Neural crest cell (in vitro differentiated cells): Measurements from ENCODE around the gene FMNL2. TPM values are rescaled to one million over a fixed set of nuclear protein-coding genes. Genes with fewer than 3 reads are reported as not detected.
"Not testable (repeated sequence)": the region's sequence is repeated elsewhere in the genome, so short reads cannot be mapped to it uniquely, and the experiment has no call there.

Experiments
- DNase-seq: peaks from one replicate; pipeline ENCODE4 v3.0.0; 2021; ENCODE audit warnings: low read depth, mixed read lengths, low spot score
- H3K27ac Mint-ChIP-seq: one replicate; pipeline ENCODE4 v1.8.0; 2021; ENCODE audit warnings: mild to moderate bottlenecking, mixed read lengths; ENCODE audit not compliant: unreplicated experiment
- H3K27me3 Mint-ChIP-seq: 2 replicates; pipeline ENCODE4 v1.8.0; 2021; ENCODE audit warnings: low read depth, mild to moderate bottlenecking, mixed read lengths
- H3K36me3 Mint-ChIP-seq: 2 replicates; pipeline ENCODE4 v1.8.0; 2021; ENCODE audit warnings: low read depth, mild to moderate bottlenecking, mixed read lengths
- H3K4me1 Mint-ChIP-seq: 2 replicates; pipeline ENCODE4 v1.8.0; 2021; ENCODE audit warnings: mixed read lengths
- H3K4me3 Mint-ChIP-seq: one replicate; pipeline ENCODE4 v1.8.0; 2021; ENCODE audit warnings: mild to moderate bottlenecking, mixed read lengths
- H3K9me3 Mint-ChIP-seq: 2 replicates; pipeline ENCODE4 v1.8.0; 2021; ENCODE audit warnings: mixed read lengths
- CTCF ChIP-seq: fragments of 200-600 bp; sonication (generic); conservative IDR thresholded peaks from 2 replicates; pipeline ENCODE4 v1.5.0; 2021; ENCODE audit warnings: antibody characterized with exemption, mild to moderate bottlenecking
- total RNA-seq: library from RNA; stranded (reverse); gene quantifications from 2 replicates; pipeline ENCODE4 v1.2.1, GENCODE V29; 2021

Gene FMNL2
- total RNA-seq, 1 donor from 2014 or later: 54.9 TPM

DNA sequence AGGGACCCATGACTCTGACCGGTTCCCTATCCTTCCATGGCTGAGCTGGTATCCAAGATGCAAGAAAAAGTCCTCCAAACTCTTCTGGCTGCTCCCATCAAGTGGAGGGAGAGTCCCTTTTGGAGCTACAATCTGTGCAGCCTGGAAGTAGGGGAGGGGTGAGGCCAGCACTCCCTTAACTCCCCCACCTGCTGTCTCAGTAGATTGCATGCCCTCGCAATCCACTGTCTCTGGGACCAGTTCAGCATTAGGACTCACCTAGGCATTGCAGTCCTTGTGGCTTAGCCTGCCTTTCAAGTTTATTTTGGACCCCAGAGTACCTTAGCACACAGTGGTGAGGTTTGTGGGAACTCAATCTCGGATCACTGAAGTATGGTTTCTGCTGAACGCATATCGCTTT, 14.2 kb upstream of the FMNL2 start:
- no peak overlapping the region for H3K27ac Mint-ChIP-seq
- no peaks in the 10 kb centered on the region for H3K27me3 Mint-ChIP-seq
- no peaks in the 10 kb centered on the region for H3K4me1 Mint-ChIP-seq
- TF ChIP-seq CTCF: no peak
- peaks cover 5% of the 10 kb centered on the region for H3K36me3 Mint-ChIP-seq
- no peak for DNase-seq
- no peak overlapping the region for H3K4me3 Mint-ChIP-seq
- H3K9me3 Mint-ChIP-seq: peaks cover 3% of the 10 kb centered on the region

DNA sequence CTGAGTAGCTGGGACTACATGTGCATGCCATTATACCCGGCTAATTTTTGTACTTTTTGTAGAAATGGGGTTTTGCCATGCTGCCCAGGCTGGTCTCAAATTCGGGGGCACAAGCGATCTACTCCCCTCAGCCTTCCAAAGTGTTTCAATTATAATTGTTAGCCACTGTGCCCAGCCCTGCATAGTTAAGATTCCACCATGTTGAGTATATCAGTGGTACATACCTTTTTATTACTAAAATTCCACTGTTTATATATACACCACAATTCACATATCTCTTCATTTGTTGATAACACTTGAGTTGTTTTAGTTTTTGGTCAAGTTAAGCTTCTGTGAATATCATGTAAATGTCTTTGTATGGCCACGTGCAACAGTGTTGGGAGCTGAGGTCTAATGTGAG, 12.8 kb upstream of the FMNL2 start:
- no peaks in the 10 kb centered on the region for H3K27me3 Mint-ChIP-seq
- peaks cover 2% of the 10 kb centered on the region for H3K36me3 Mint-ChIP-seq
- no peak for TF ChIP-seq CTCF
- no peak for DNase-seq
- H3K27ac Mint-ChIP-seq: no peak overlapping the region
- no peaks in the 10 kb centered on the region for H3K9me3 Mint-ChIP-seq
- no peaks in the 10 kb centered on the region for H3K4me1 Mint-ChIP-seq
- H3K4me3 Mint-ChIP-seq: no peak overlapping the region

- DNase-seq, H3K4me1 Mint-ChIP-seq, H3K27ac Mint-ChIP-seq, H3K36me3 Mint-ChIP-seq, H3K9me3 Mint-ChIP-seq, H3K27me3 Mint-ChIP-seq, H3K4me3 Mint-ChIP-seq: not testable (repeated sequence)
These were observed 9.8 kb upstream of the FMNL2 start for GRCh38 chr2:152325126-152325525.

- Mint-ChIP-seq H3K4me3 (no peak overlapping the region), H3K9me3 (no peaks in the 10 kb centered on the region), H3K27ac (no peak overlapping the region), H3K36me3 (no peaks in the 10 kb centered on the region), H3K27me3 (no peaks in the 10 kb centered on the region), H3K4me1 (no peaks in the 10 kb centered on the region)
- no peak for TF ChIP-seq CTCF
- no peak for DNase-seq
These were observed 8.3 kb upstream of the FMNL2 start for GRCh38 chr2:152326710-152327109.

DNA sequence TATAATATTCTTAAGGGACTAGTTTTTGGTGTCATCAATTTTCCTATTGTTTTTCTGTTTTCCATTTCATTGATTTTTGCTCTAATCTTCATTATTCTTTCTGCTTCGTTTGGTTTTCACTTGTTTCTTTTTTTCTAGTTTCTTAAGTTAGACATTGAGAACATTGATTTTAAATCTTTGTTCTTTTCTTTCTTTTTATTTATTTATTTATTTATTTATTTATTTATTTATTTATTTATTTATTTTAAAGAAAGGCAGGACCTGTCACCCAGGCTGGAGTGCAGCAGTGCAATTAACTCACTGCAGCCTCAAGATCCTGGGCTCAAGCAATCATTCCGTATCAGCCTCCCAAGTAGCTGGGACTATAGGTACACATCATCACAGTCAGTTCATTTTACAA, 7.0 kb upstream of the FMNL2 start:
- H3K4me3 Mint-ChIP-seq: no peak overlapping the region
- DNase-seq: no peak
- no peaks in the 10 kb centered on the region for H3K27me3 Mint-ChIP-seq
- no peak for TF ChIP-seq CTCF
- no peaks in the 10 kb centered on the region for H3K36me3 Mint-ChIP-seq
- H3K9me3 Mint-ChIP-seq: no peaks in the 10 kb centered on the region
- H3K27ac Mint-ChIP-seq: no peak overlapping the region
- H3K4me1 Mint-ChIP-seq: no peaks in the 10 kb centered on the region

- Mint-ChIP-seq H3K27ac (no peak overlapping the region), H3K36me3 (no peaks in the 10 kb centered on the region), H3K27me3 (no peaks in the 10 kb centered on the region), H3K4me1 (peaks cover 9% of the 10 kb centered on the region), H3K4me3 (no peak overlapping the region), H3K9me3 (no peaks in the 10 kb centered on the region)
- TF ChIP-seq CTCF: no peak
- no peak for DNase-seq
These were observed 4.6 kb upstream of the FMNL2 start for GRCh38 chr2:152330235-152330866.
